ENCODE data around the gene CLIC5.

The CLIC5 gene

GRCh38 chr6:46025573-46025972 lies 9.9 kb upstream of the CLIC5 start:
- TF ChIP-seq CTCF (IDR thresholded peaks at IDR 0.05; ENCODE audit: low read length) (no peak), EZH2 (IDR thresholded peaks at IDR 0.05; ENCODE audit: borderline replicate concordance, low read length) (no peak)

GRCh38 chr6:46024124-46024769 lies 8.6 kb upstream of the CLIC5 start:
- no peaks in the 10 kb centered on the region for H3K36me3 ChIP-seq (ENCODE audit: insufficient read depth, low read length)
- no peaks in the 10 kb centered on the region for H3K79me2 ChIP-seq (ENCODE audit: insufficient read depth, low read length)
- no peaks in the 10 kb centered on the region for H3K27me3 ChIP-seq (ENCODE audit: insufficient read depth, low read length)
- no peak overlapping the region for H3K9ac ChIP-seq (ENCODE audit: low read length)
- no peak for TF ChIP-seq EZH2 (IDR thresholded peaks at IDR 0.05; ENCODE audit: borderline replicate concordance, low read length)
- no peak for TF ChIP-seq CTCF (IDR thresholded peaks at IDR 0.05; ENCODE audit: low read length)
- H3K27ac ChIP-seq (ENCODE audit: low read depth, low read length, poor library complexity, severe bottlenecking): no peak overlapping the region
- H3F3A ChIP-seq (ENCODE audit: insufficient read depth, low read length): no peaks in the 10 kb centered on the region
- no peaks in the 10 kb centered on the region for H4K20me1 ChIP-seq (ENCODE audit: insufficient read depth, low read length)
- H3K4me1 ChIP-seq (ENCODE audit: insufficient read depth, low read length, severe bottlenecking): no peaks in the 10 kb centered on the region
- H3K4me3 ChIP-seq (ENCODE audit: low read depth, low read length, poor library complexity, severe bottlenecking): no peak overlapping the region
- no peak overlapping the region for H3K4me2 ChIP-seq (ENCODE audit: low read length)
- no peak overlapping the region for H2AFZ ChIP-seq (ENCODE audit: low read length)
- H3K9me3 ChIP-seq (ENCODE audit: low read length): no peaks in the 10 kb centered on the region
- no peaks in the 10 kb centered on the region for H3K9me2 ChIP-seq (ENCODE audit: low read depth, low read length)

More at GRCh38 chr6:46025573-46025972, 9.9 kb upstream of the CLIC5 start:
- Histone ChIP-seq H3K4me2 (ENCODE audit: low read length) (no peak overlapping the region), H3K9me2 (ENCODE audit: low read depth, low read length) (no peaks in the 10 kb centered on the region), H3K36me3 (ENCODE audit: insufficient read depth, low read length) (no peaks in the 10 kb centered on the region), H3K27ac (ENCODE audit: low read depth, low read length, poor library complexity, severe bottlenecking) (no peak overlapping the region), H3K4me3 (ENCODE audit: low read depth, low read length, poor library complexity, severe bottlenecking) (no peak overlapping the region), H3K79me2 (ENCODE audit: insufficient read depth, low read length) (no peaks in the 10 kb centered on the region), H3K27me3 (ENCODE audit: insufficient read depth, low read length) (no peaks in the 10 kb centered on the region), H4K20me1 (ENCODE audit: insufficient read depth, low read length) (no peaks in the 10 kb centered on the region), H3F3A (ENCODE audit: insufficient read depth, low read length) (no peaks in the 10 kb centered on the region), H3K9me3 (ENCODE audit: low read length) (no peaks in the 10 kb centered on the region), H3K9ac (ENCODE audit: low read length) (no peak overlapping the region), H2AFZ (ENCODE audit: low read length) (no peak overlapping the region), H3K4me1 (ENCODE audit: insufficient read depth, low read length, severe bottlenecking) (no peaks in the 10 kb centered on the region)

- no peaks in the 10 kb centered on the region for H3K4me1 ChIP-seq (ENCODE audit: insufficient read depth, low read length, severe bottlenecking)
- no peak overlapping the region for H3K27ac ChIP-seq (ENCODE audit: low read depth, low read length, poor library complexity, severe bottlenecking)
- no peaks in the 10 kb centered on the region for H3K27me3 ChIP-seq (ENCODE audit: insufficient read depth, low read length)
- TF ChIP-seq EZH2 (IDR thresholded peaks at IDR 0.05; ENCODE audit: borderline replicate concordance, low read length): no peak
- TF ChIP-seq CTCF (IDR thresholded peaks at IDR 0.05; ENCODE audit: low read length): no peak
- no peaks in the 10 kb centered on the region for H3K9me3 ChIP-seq (ENCODE audit: low read length)
- no peak overlapping the region for H3K4me2 ChIP-seq (ENCODE audit: low read length)
- no peaks in the 10 kb centered on the region for H3K36me3 ChIP-seq (ENCODE audit: insufficient read depth, low read length)
- H3K9me2 ChIP-seq (ENCODE audit: low read depth, low read length): no peaks in the 10 kb centered on the region
- H3F3A ChIP-seq (ENCODE audit: insufficient read depth, low read length): no peaks in the 10 kb centered on the region
- H3K79me2 ChIP-seq (ENCODE audit: insufficient read depth, low read length): no peaks in the 10 kb centered on the region
- H4K20me1 ChIP-seq (ENCODE audit: insufficient read depth, low read length): no peaks in the 10 kb centered on the region
- H3K9ac ChIP-seq (ENCODE audit: low read length): no peak overlapping the region
- H2AFZ ChIP-seq (ENCODE audit: low read length): no peak overlapping the region
- H3K4me3 ChIP-seq (ENCODE audit: low read depth, low read length, poor library complexity, severe bottlenecking): no peak overlapping the region
Measured at GRCh38 chr6:46023216-46023915, 7.7 kb upstream of the CLIC5 start.
